Tibial artery (tissue), 4 donors: ENCODE measurements around the gene NR1H2.

Experiments used
- DNase-seq, 2 donors: peaks; one replicate each; pipeline ENCODE4 v3.0.0-alpha.2; 2019
- H3K27ac ChIP-seq, 2 donors: fragments of 200-600 bp; sonication (generic) in 1 of 2; 1 replicate in 1 of 2; 2 replicates in 1 of 2; pipeline ENCODE4 v1.5.1; 2018 to 2019; ENCODE audit warnings: mild to moderate bottlenecking in 1 of 2
- H3K27me3 ChIP-seq, 2 donors: fragments of 200-600 bp; sonication (generic) in 1 of 2; one replicate each; pipeline versions ENCODE4 v1.5.1 to v1.6.0; 2016 to 2019
- H3K36me3 ChIP-seq, 3 donors: fragments of 200-600 bp; sonication (generic) in 2 of 3; one replicate each; pipeline ENCODE4 v1.5.1; 2016 to 2019; ENCODE audit warnings: mild to moderate bottlenecking in 2 of 3
- H3K4me1 ChIP-seq, 4 donors: fragments of 200-600 bp; sonication (generic) in 2 of 4; 1 replicate in 3 of 4; 2 replicates in 1 of 4; pipeline ENCODE4 v1.5.1; 2016 to 2019
- H3K4me3 ChIP-seq, 2 donors: fragments of 200-600 bp; sonication (generic) in 1 of 2; 1 replicate in 1 of 2; 2 replicates in 1 of 2; pipeline ENCODE4 v1.5.1; 2018 to 2019; ENCODE audit warnings: mild to moderate bottlenecking in 2 of 2
- H3K9me3 ChIP-seq, 3 donors: fragments of 200-600 bp; sonication (generic) in 1 of 3; one replicate each; pipeline ENCODE4 v1.5.1; 2016 to 2019
- intact Hi-C: fragments of 100-400 bp; cut with DNase I; formaldehyde crosslinking; loops from one replicate; pipeline ENCODE4 v1.15.0; 2023; ENCODE audit warnings: low total_unique reads
- TF ChIP-seq, protein P1 (sequence below), 2 experiments: fragments of 200-600 bp in 1 of 2; fragments of 450-650 bp in 1 of 2; IDR thresholded peaks; one replicate each; pipeline ENCODE4 v1.5.1; 2017 to 2019; ENCODE audit warnings: antibody characterized with exemption in 2 of 2, mild to moderate bottlenecking in 1 of 2, moderate library complexity in 1 of 2

The NR1H2 gene

GRCh38 chr19:50356691-50357177 lies 19.5 kb upstream of the NR1H2 start:
- H3K27me3 ChIP-seq, result peaks cover 0 to 22% of the 10 kb centered on the region in 2 donors
- TF ChIP-seq, protein P1, sequence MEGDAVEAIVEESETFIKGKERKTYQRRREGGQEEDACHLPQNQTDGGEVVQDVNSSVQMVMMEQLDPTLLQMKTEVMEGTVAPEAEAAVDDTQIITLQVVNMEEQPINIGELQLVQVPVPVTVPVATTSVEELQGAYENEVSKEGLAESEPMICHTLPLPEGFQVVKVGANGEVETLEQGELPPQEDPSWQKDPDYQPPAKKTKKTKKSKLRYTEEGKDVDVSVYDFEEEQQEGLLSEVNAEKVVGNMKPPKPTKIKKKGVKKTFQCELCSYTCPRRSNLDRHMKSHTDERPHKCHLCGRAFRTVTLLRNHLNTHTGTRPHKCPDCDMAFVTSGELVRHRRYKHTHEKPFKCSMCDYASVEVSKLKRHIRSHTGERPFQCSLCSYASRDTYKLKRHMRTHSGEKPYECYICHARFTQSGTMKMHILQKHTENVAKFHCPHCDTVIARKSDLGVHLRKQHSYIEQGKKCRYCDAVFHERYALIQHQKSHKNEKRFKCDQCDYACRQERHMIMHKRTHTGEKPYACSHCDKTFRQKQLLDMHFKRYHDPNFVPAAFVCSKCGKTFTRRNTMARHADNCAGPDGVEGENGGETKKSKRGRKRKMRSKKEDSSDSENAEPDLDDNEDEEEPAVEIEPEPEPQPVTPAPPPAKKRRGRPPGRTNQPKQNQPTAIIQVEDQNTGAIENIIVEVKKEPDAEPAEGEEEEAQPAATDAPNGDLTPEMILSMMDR (IDR thresholded peaks at IDR 0.05), result no peak
- intact Hi-C loops, result no loop called here
- H3K4me3 ChIP-seq, result peak overlapping the region; percentile 47 to 53
- no peaks in the 10 kb centered on the region for H3K9me3 ChIP-seq
- H3K36me3 ChIP-seq, result no peaks in the 10 kb centered on the region
- peak overlapping the region in 1 of 2 donors; percentile 79 for H3K27ac ChIP-seq
- peaks cover 0 to 14% (median 2%) of the 10 kb centered on the region in 4 donors for H3K4me1 ChIP-seq
- DNase-seq, result no peak

DNA sequence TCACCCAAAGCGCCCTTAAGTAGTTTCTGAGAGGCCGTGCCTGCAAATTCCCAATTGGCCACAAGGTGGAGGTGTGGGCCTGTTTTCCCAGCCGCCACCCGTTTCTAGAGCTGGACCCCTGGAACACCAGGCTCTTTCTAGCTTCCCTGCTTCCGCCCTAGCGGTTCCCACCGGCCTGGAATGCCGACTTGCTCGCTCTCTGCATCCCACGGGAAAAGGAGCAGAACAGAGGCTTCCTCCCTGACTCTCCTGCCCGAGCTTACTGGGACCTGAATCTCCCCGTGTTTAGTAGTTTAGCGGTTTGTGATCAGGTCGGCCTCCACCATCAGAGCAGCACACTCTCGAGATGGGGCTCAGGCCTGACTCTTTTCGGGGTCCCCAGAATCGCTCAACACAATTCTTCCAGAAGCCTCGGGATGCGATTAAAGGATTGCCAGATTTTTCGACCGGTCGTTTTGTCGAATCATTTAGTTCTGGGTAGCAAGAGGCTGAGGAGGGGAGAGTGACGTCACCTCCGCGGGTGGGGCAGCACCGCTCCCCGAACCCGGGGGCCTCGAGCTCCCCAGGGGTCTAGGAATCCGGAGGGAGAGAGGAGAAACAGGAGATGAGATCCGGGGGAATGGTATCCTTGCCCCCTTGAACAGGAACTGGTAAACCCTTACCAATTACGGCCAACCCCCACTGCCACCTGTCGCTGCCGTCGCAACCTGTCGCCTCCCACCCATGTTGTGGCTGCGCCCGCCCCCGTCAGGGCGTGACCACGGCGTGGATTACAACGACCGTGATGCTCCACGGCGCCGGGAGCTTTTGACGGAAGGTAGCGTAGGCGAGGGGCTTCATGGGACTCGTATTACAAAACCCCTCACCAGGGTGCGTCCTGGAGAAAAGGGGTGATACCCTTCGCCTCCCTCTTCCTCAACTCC lies 18.8 kb upstream of the NR1H2 start:
- intact Hi-C loops, result no loop called here
- H3K4me3 ChIP-seq, result peak overlapping the region; percentile 47 to 53
- peak; percentile 72 to 87 for DNase-seq
- H3K4me1 ChIP-seq, result peaks cover 0 to 14% (median 2%) of the 10 kb centered on the region in 4 donors
- H3K9me3 ChIP-seq, result no peaks in the 10 kb centered on the region
- TF ChIP-seq, protein P1 (IDR thresholded peaks at IDR 0.05), result peak; percentile 82 to 88
- no peaks in the 10 kb centered on the region for H3K36me3 ChIP-seq
- H3K27me3 ChIP-seq, result peaks cover 0 to 20% of the 10 kb centered on the region in 2 donors
- peak overlapping the region; percentile 74 to 79 for H3K27ac ChIP-seq

GRCh38 chr19:50358483-50359327 lies 17.6 kb upstream of the NR1H2 start:
- H3K27me3 ChIP-seq, result peaks cover 0 to 20% of the 10 kb centered on the region in 2 donors
- H3K9me3 ChIP-seq, result no peaks in the 10 kb centered on the region
- H3K4me3 ChIP-seq, result peak overlapping the region; percentile 47 to 53
- no peaks in the 10 kb centered on the region for H3K36me3 ChIP-seq
- peak in 1 of 2 donors; percentile 78 for DNase-seq
- H3K27ac ChIP-seq, result peak overlapping the region; percentile 74 to 79
- TF ChIP-seq, protein P1 (IDR thresholded peaks at IDR 0.05), result no peak
- intact Hi-C loops, result no loop called here
- H3K4me1 ChIP-seq, result peaks cover 0 to 14% (median 2%) of the 10 kb centered on the region in 4 donors

GRCh38 chr19:50359328-50359818 lies 16.9 kb upstream of the NR1H2 start:
- H3K9me3 ChIP-seq, result no peaks in the 10 kb centered on the region
- no peak overlapping the region for H3K27ac ChIP-seq
- no peak overlapping the region for H3K4me3 ChIP-seq
- H3K4me1 ChIP-seq, result peaks cover 0 to 14% (median 2%) of the 10 kb centered on the region in 4 donors
- H3K36me3 ChIP-seq, result no peaks in the 10 kb centered on the region
- DNase-seq, result no peak
- H3K27me3 ChIP-seq, result peaks cover 0 to 20% of the 10 kb centered on the region in 2 donors
- intact Hi-C loops, result no loop called here
- TF ChIP-seq, protein P1 (IDR thresholded peaks at IDR 0.05), result no peak
